GM18511 (cell line): ENCODE data around the gene ANO6.
A peak's percentile ranks its signal among the peaks of the same experiment; 100 is the strongest.

Experiments
- ATAC-seq: cut with Tn5 transposase; IDR thresholded peaks from one replicate; pipeline ENCODE4 v1.9.1; 2021; ENCODE audit warnings: mild to moderate bottlenecking, moderate library complexity; ENCODE audit not compliant: unreplicated experiment

Gene ANO6

GRCh38 chr12:45342171-45342570 is 126.3 kb downstream of the ANO6 start:
- no peak for ATAC-seq

- no peak for ATAC-seq
Measured at GRCh38 chr12:45342848-45343247, 127.0 kb downstream of the ANO6 start.

- no peak for ATAC-seq
Measured at GRCh38 chr12:45343269-45344051, 127.6 kb downstream of the ANO6 start.

GRCh38 chr12:45348311-45348710 is 132.4 kb downstream of the ANO6 start:
- no peak for ATAC-seq

GRCh38 chr12:45348986-45349385 is 133.1 kb downstream of the ANO6 start:
- no peak for ATAC-seq

- no peak for ATAC-seq
Measured at GRCh38 chr12:45349916-45350315, 134.0 kb downstream of the ANO6 start.

- no peak for ATAC-seq
Measured at GRCh38 chr12:45350861-45351260, 135.0 kb downstream of the ANO6 start.

- ATAC-seq: no peak
Measured at GRCh38 chr12:45351921-45352670, 136.2 kb downstream of the ANO6 start.

- no peak for ATAC-seq
Measured at GRCh38 chr12:45353944-45354343, 138.0 kb downstream of the ANO6 start.

- ATAC-seq: peak; percentile 97
Measured at GRCh38 chr12:45354399-45354798, 138.5 kb downstream of the ANO6 start.

GRCh38 chr12:45355730-45356129 is 139.8 kb downstream of the ANO6 start:
- no peak for ATAC-seq

- ATAC-seq: no peak
Measured at GRCh38 chr12:45356822-45357538, 141.1 kb downstream of the ANO6 start.

- no peak for ATAC-seq
Measured at GRCh38 chr12:45357539-45358417, 141.9 kb downstream of the ANO6 start.

- ATAC-seq: no peak
Measured at GRCh38 chr12:45362291-45362690, 146.4 kb downstream of the ANO6 start.

GRCh38 chr12:45363903-45364302 is 148.0 kb downstream of the ANO6 start:
- no peak for ATAC-seq

- ATAC-seq: no peak
Measured at GRCh38 chr12:45368841-45369489, 153.1 kb downstream of the ANO6 start.

- no peak for ATAC-seq
Measured at GRCh38 chr12:45377815-45378214, 161.9 kb downstream of the ANO6 start.

GRCh38 chr12:45379261-45379660 is 163.4 kb downstream of the ANO6 start:
- ATAC-seq: no peak

- no peak for ATAC-seq
Measured at GRCh38 chr12:45381351-45381750, 165.5 kb downstream of the ANO6 start.

GRCh38 chr12:45388545-45388944 is 172.7 kb downstream of the ANO6 start:
- no peak for ATAC-seq
